HG03097 (cell line): Measurements from ENCODE around the gene TAF15.

Experiments used
- ATAC-seq: cut with Tn5 transposase; IDR thresholded peaks from one replicate; pipeline ENCODE4 v1.9.1; 2021; ENCODE audit not compliant: unreplicated experiment, low FRiP score

The TAF15 gene

DNA sequence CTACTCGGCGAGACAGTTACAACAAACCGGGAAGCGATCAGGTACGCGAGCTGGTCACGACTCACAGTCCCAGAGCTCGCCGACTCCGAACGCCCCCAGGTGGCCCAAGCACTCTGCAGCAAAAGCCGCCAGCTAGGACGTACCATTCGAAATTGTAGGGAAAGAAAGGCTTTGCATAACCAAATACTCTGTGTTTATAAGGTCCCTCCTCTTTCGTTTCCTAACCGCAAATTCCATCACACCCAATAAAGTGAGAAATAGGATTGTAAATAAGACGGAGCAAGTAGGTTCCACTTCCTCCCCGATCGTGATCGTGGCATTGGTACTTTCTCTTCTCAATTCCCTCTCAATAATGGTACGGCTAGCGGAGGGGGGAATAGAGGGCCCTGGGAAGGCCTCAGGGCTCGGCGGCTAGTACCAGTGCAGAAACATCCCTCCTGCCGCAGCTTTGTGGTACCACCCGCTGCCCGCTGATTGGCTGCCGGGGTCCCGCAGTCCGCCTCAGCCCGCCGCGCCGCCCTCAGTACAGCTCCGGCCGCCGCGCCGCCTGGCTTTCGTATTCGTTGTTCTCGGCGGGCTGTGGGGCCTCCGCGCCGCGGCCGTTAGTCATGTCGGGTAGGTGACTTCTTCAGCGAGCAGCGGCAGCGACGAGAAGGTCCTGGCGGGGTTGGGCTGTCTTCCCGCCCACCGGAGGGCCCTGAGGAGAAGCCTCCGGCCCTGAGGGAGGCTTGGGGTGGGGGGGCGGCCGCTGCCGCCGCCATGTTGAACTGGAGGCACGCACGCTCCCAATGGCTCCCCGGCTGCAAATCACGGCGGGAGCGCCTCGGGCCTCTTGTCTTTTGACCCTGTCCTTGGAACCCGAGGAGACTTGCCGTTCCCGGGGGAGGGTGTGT lies at the start of gene TAF15:
Gene TAF15, plus strand, starts transcription at position 523 of the 893 bp plus-strand sequence. Its CDS starts 86 bp downstream, at position 609.
- ATAC-seq = peak; percentile 91

DNA sequence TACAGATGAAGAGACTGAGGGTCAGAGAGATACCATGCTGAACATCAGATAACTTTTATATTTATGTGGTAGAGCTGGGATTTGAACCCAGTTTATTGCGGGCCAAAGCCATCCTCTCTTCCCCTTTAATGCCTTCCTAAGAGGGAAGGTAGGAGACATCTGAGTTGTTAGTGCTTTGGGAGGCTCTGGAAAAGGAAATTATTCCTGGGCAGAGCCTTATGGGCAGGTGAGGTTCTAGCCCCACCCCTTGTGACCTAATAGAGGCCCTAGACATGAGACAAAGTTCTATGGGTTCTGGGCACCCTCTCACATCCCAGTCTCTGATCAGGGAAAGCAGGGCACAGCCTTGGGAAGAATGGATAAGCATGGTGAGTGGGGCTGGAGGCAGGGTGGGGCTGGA lies 48.7 kb upstream of the TAF15 start, which contains the start of gene C17orf50:
Gene C17orf50, plus strand, starts transcription at position 301 of the 400 bp plus-strand sequence. Its CDS starts 55 bp downstream, at position 356.
- ATAC-seq = no peak

DNA sequence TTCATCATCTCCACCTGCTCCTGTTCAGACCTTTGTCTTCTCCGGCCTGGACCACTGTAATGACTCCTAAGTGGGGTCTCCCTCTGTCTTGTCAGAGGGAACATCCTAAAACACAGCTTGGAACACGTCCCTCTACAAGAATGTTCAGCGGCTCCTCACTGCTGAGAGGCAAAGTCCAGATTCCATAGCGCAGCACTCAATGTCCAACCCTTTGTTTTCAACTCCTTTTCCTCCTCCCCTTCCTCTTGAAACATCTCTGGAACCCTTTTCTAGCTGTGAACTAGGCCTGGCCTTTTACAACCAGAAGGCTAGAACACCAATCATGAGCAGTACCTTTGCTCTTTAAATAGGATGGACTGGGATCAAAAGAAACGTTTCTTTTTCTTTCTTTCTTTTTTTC lies 47.7 kb upstream of the TAF15 start:
- ATAC-seq = no peak

DNA sequence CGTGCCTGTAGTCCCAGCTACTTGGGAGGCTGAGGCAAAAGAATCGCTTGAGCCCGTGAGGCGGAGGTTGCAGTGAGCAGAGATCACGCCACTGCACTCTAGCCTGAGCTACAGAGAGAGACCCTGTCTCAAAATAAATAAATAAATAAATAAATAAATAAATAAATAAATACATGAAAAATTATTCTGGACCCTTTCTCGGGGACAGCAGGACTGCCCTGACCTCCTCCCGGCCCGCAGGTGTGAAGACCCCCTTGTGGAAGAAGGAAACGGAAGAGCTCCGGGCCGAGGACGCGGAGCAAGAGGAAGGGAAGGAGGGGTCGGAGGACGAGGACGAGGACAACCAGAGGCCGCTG lies 45.5 kb upstream of the TAF15 start:
- ATAC-seq = no peak

DNA sequence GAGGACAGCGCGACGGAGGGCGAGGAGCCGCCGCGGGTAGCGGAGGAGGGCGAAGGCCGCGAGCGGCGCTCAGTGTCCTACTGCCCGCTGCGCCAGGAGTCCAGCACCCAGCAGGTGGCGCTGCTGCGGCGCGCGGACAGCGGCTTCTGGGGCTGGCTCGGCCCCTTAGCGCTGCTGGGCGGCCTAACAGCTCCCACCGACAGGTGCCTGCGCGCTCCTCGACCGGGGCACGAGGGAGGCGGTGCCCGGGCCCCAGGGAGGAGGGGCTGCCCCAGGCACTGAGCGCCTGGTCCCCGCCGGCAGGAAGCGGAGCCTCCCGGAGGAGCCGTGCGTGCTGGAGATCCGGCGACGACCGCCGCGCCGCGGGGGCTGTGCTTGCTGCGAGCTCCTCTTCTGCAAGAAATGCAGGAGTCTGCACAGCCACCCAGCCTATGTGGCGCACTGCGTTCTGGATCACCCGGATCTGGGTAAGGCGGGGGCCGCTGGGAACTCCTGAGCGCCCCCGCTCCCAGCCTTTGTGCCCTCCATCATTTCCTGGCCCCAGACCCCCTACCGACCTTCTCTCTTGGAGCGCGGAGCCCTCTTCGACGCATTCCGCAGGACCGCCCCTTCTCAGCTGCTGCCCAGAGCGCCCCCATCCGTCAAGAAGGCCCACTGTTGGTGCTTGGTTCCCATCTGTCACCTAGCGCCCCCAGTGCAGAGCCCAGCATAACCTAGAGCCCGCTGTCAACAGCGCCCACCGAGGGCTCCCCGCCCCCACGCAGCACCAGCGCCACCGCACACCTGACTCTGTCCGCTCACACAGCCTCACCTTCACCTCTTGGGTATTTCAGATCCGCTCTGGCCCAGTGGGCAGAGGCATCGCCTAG lies 44.9 kb upstream of the TAF15 start:
- ATAC-seq = peak; percentile 84

DNA sequence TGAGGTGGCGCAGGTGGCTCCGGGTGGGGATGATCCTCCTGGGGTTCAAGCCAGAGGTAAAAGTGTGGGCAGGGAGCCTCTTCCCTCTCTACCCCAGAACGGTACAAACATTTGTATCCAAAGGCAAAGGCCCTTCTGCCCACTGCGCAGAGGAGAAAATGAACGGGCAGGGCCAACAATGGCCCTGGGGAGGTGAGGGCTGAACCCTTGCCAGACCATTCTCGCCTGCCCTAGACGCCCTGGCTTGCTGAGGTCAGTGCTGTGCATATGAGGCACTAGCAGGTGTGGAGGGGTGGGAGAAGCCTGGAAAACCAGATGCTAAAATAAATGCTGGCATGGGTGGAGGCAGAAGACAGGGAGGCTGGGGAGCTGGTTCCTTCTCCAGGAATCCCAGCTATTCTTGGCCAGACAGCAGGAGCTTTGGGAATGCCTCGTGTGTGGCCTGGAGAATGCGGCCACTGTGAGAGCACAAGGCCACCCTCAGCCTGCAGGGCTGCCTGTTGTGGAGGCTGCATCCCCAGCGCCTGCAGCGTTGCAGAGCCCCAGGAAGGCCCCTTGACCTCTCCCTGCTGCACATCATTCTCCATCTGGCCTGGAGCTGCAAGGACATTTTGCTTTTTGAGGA lies 44.1 kb upstream of the TAF15 start:
- ATAC-seq = no peak

DNA sequence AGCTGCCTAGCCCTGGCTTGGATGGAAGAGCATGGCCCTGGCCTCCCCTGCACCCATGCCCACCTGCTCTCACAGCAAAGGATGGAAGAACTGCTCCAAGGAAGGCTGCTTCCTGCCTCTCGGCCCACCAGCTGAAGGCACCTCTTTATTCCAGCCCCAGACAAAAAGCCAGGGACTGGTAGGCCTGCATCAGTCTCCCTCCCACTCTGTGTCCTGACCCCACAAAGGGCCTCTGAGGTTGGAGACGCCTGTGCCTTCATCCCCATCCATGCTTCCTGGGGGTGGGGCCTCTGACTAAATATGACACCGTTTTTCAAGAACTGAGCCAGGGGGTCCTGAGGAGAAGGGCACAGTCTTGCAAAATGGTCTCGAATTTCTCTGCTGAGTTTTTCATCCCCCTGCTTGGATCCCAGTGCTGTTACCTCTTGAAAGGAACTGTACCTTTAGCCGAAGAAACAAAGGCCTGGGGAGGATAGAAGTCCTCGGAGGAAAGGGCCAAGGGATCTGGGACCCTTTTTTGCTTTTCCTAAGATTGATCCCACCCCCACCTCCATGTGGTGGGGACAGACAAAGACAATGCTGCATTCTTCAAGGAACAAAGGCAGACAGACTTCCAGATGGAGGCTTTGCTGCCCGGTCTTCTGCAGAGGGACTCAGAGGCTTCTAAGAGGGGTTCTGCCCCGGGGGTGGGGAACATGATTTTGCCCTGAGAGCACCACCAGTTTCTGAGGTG lies 43.4 kb upstream of the TAF15 start:
- ATAC-seq = no peak

DNA sequence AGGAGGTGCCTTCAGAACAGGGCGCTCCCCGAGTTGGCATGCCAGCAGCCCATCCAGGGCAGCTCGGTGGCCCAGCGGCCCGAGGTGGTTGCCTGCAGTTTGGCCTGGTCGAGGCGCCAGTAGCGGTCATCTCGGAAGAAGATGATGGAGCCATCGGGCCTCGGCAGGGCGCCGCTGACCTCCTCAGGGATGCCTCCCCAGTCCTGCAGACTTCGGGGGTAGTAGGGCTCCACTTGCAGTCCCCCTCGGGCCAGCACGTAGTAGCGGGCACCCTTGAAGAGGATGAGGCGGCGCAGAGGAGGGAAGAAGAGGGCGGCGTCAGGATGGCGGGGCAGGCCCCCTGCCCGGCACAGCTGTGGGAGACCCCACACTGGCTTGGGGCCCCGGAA lies 42.8 kb upstream of the TAF15 start:
- ATAC-seq = no peak

DNA sequence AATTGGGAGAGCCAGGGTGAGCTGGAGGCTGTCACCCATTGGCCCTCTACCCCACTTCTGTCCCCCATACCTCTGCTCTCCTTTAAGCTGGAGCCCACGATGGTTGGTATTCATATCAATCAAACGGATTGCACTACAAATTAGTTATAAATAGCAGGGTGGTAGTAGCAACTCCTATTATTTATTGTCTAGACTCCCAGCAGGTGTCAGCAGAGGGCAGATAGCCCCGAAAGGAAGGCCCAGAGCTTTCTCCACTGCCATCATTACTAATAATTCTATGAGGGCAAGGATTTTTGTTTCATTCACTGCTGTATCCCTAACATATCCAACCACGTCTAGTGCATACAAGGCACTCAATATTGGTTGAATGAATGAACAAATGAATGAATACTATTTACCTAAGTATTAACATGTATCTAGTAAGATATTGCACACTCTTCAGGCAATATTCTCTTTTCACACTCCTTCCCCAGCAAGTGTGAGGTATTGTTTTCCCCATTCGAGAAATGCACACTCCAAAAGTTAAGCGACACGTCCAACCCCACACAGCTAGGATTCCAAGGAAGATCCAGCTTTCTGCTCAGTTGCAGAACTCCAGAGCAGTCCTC lies 42.3 kb upstream of the TAF15 start:
- no peak for ATAC-seq

DNA sequence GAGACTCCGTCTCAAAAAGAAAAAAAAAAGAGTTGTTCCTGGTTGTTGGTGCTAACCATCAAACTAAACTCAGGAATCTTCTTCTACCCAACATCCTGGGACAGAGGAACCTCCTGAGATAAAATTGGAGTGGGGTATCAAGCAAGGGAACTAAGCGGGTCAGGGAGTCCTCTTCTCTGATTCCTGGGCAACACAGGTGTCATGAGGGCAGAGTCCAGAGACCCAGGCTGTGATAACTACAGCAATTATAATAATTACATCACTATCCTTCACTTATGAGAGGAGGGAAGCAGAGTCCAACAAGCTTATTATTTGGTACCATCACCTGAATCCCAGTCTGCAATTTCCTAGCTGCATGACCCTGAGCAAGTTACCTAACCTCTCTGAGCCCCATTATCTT lies 40.5 kb upstream of the TAF15 start:
- no peak for ATAC-seq

DNA sequence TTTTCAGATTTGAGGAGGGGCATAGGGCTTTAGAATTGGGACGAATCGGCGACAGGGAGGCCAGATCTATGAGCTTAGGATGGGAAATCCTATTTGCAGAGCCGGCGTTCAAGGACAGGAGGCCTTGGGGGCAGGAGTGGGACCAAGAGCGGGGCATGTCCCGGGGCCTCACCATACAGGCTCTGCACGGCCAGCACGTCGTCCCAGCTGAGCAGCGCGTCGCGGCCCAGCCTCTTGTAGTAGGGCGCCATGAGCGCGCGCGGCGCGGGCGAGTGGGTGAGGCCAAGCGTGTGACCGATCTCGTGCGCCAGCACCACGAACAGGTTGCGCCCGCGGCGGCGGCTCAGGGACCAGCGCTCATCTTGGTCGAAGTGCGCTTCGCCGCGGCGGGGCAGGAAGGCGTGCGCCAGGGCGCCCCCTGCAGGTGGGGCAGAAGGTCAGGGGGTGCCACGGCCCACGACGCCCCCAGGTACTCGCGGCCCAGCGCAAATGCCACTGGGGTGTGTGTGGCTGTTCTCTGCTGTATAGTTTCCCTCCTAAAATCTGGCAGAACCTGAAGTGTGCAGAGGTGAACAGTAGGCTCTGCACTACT lies 39.3 kb upstream of the TAF15 start:
- no peak for ATAC-seq

DNA sequence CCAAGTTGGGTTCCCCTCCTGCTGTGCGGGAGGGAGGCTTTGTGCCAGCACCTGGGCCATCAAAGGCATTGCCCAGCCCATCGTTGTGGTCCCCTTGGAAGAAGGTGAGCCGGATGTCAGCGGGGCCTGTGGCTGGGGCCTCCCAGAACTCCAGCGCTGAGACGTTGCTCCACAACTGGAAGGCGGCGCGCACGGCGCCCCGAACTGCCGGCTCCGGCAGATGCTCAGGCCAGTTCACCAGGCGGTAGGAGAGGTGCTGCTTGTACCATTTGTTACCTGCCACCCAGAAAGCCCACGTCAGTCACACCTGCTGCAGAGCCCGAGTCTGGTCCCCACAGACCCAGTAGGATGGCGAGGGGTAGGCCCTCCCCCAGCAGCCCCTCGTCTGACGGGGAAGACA lies 36.2 kb upstream of the TAF15 start:
- ATAC-seq = no peak

DNA sequence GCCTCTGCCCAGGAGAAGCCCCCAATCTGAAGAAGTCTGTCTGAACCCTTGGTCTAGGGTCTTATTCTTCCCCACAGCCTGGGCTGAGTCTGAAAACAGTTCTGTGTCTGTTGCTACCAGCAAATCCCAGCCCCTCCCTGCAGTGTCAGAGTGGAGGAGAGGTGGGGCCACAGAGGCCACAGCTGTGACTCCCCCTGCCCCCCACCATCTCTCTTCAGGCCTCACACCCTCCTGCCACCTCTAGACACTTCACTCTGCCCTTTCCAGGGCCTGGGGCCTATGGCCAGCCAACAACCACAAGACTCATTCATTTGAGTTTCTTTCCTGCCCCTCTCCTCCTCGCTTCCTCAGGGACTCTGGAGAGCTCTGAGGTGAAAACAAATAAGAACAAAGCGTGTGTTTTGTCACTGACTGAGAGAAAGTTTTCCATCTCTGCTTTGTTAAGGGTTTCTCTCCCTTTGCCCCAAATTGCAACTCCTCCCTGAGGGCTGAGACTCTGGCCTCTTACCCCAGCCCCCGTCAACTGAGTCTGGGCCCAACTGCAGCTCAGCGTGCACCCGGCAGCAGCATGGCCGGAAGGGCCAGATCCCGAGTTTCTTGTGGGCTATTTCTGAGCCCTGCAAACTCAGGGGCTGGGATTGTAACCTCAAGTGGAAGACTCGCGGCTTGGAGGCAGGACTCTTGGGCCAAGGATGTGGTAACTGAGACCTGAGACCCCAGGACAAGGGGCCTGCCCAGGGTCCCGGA lies 35.4 kb upstream of the TAF15 start:
- no peak for ATAC-seq

DNA sequence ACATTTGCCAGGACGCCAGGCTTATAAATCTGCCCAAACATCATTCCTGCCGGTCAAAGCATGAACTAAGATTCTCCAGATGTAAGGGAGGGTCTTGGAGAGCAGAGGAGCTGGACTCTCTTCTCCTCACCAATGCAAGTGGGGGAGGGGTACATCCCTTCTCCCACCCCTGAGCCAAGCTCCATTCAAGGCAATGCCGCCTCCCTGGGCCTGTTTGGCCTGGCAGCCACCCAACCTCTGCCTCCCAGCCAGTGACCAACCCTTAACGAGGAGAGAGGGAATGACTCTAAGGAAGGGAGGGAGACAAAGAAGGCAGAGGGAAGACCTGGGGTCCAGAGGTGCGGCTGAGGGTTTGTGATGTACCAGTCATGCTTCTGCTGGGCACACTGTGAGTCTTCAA lies 34.8 kb upstream of the TAF15 start:
- ATAC-seq = no peak

DNA sequence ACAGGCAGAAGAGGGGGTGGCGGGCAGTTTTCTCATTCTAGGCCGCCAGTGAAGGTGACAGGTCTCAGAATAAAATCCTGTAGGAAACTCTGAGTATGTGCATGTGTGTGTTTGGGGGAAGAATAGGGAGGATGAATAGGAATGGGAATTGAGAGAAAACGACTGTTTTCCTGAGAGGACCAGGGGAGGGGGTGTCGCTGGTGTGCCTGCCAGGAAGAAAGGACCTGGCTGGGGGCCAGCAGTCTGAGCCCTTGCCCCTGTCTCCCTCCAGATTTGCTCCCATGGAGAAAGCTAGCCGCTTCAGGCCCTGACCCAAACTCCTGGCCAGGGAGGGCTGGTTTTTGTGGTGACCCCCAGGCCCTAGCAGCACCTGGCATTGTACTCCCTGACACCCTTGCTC lies 34.2 kb upstream of the TAF15 start:
- no peak for ATAC-seq

DNA sequence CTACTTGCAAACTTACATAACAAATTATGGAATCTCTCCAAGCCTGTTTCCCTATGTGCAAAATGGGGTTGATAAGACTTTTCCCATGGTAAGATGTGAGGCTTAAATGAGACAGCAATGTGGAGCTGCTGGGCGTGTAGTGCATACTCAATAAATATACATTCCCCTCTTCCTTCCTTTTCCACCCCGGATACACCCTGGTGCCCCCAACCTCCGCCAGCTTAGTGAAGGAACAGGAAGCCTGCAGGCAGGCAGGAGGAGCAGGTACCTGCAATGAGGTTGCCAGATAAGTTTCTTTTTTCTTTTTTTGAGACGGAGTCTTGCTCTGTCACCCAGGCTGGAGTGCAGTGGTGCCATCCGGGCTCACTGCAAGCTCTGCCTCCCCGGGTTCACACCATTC lies 33.7 kb upstream of the TAF15 start:
- no peak for ATAC-seq

DNA sequence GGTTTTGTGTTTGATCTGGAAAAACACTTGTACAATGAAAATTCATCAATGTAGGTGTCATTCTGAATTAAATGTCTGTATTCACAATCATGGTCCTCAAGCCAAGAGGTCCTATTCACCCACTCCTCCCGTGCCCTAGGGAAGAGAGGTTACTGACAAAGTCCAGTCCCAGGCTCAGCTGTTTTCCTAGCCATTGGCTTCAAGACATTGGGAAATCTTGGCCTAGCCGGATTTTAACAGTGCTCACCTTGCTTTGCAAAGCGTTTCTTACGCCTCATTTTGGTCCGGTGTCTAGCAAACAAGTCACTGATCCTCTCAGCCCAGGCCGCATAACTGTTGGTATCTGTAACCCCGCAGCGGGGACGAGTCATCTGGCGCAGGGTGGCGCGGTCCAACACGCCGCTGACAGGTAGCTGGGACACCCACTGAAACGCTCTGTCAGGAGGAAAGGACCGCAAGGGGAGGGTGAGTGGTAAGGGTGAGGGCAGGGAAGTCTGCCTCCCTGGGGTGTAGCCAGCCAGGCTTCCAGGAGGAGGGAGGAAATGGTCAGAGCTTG lies 30.6 kb upstream of the TAF15 start:
- no peak for ATAC-seq

DNA sequence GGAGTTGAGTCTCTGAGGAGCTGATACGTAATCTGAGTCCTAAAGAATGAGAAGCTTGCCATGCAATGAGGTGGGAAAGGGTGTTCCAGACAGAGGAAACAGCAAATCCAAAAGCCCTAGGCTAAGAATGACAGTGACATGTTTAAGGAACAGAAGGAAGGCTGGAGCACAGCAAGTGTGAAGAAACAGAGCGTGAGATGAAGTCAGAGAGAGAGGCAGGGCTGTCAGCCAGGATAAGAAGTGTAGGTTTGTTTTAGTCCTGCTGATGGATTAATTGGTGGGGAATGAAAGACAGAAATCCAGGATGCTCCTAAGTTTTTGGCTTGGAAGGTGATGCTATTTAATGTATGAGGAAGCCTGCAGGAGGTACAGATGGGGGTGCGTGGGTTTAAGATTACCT lies 28.3 kb upstream of the TAF15 start:
- no peak for ATAC-seq

DNA sequence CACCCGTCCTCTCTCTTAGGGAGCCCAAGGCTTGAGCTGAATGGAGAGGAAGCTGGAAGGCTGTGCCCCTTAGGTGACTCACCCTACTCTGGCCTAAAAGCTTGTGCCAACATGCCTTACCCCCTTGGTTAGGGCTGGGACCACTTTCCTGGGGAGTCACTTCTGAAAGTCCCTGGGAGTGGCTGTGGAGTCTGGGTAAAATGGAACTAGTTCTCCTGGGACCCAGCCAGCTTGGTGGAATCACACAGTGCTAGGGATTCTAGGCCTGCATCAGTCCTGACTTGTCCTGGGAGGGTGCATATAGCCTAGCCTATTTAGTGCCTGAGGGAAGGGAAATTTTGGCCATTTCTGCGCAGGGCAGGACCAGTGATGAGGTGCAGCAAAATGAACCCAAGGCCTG lies 24.4 kb upstream of the TAF15 start:
- no peak for ATAC-seq
